Panc1 (cell line): Measurements from ENCODE around the gene RNF103.

Experiments
- CTCF ChIP-seq: fragments of 450-650 bp; IDR thresholded peaks from 2 replicates; pipeline ENCODE4 v1.5.1; 2017; ENCODE audit warnings: mild to moderate bottlenecking
- POLR2AphosphoS5 ChIP-seq: IDR thresholded peaks from 2 replicates; pipeline ENCODE4 v1.6.1; 2012; ENCODE audit warnings: mild to moderate bottlenecking, low read depth, low read length, moderate library complexity
- TCF7L2 ChIP-seq: IDR thresholded peaks from 2 replicates; pipeline ENCODE4 v1.6.1; 2011; ENCODE audit warnings: mild to moderate bottlenecking, low read depth, low read length, inconsistent platforms

- no peak for TF ChIP-seq CTCF
- no peak for TF ChIP-seq POLR2AphosphoS5
- TF ChIP-seq TCF7L2: no peak
Measured at GRCh38 chr2:86596118-86596517, 27.5 kb downstream of the RNF103 start.
